Breast epithelium (tissue), 3 donors: Measurements from ENCODE around the gene MAN1A2.

Experiments used
- CTCF ChIP-seq, 3 donors: fragments of 450-650 bp; IDR thresholded peaks; one replicate each; pipeline ENCODE4 v1.5.1; 2016 to 2017; ENCODE audit warnings: antibody characterized with exemption in 3 of 3, mild to moderate bottlenecking in 3 of 3, moderate library complexity in 3 of 3
- POLR2AphosphoS5 ChIP-seq, 3 donors: sonication (generic); formaldehyde crosslinking; IDR thresholded peaks; one replicate each; pipeline ENCODE4 v1.6.1; 2017; ENCODE audit warnings: antibody characterized with exemption in 3 of 3

GRCh38 chr1:117473063-117473462 lies 105.8 kb downstream of the MAN1A2 start:
- TF ChIP-seq CTCF (IDR thresholded peaks at IDR 0.05) (no peak), POLR2AphosphoS5 (IDR thresholded peaks at IDR 0.05) (no peak)
